NCI-H345 treated with DMSO at 0.1 percent for 48 hours (cell line): ENCODE results near the gene GRIN2C.

Experiments
- DNase-seq: peaks from one replicate; lab custom pipeline; 2025; ENCODE audit not compliant: unreplicated experiment; lab: John Stamatoyannopoulos, UW

The GRIN2C gene

DNA sequence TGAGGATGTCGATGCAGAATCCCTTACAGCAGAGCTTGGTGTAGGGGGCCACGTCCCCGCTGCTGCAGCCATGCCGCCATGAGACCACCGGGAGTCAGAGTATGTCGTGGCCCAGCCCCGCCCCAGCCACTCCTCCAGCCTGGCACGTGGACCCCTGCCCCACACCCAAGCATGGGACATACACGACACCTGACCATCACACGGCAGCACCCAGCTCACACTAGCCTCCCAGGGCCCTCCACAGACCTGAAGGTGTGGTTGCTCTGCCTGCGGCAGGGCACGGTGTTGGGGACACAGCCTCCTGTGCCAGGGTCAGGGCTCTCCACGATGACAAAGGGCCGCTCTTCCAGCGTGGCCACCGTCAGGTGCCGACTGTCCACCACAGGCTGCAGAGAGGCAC is 9.4 kb downstream of the GRIN2C start:
- DNase-seq, result no peak

DNA sequence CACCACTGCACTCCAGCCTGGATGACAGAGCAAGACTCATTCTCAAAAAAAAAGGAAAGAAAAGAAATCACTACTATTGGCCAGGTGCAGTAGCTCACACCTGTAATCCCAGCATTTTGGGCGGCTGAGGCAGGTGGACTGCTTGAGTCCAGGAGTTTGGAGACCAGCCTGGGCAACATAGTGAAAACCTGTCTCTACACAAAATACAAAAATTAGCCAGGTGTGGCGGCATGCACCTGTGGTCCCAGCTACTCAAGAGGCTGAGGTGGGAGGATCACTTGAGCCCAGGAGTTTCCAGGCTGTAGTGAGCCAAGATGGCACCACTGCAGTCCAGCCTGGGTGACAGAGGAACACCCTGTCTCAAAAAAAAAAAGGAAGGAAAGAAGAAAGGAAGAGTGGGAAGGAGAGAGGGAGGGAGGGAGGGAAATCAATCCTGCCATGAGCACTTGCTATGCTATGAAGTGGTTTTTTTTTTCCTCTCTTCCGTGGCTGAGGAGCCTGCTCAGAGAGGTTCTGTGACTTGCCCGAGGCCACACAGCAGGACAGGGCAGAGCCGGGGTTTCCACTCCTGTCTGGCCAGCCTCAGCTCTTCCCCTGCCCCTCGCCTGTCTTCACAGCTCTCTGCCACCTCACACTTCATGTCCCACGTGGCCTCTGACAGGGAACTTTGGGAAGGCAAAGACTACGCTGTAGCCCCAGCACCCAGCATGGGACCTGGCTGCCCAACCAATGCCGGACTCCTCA is 10.9 kb downstream of the GRIN2C start:
- no peak for DNase-seq

DNA sequence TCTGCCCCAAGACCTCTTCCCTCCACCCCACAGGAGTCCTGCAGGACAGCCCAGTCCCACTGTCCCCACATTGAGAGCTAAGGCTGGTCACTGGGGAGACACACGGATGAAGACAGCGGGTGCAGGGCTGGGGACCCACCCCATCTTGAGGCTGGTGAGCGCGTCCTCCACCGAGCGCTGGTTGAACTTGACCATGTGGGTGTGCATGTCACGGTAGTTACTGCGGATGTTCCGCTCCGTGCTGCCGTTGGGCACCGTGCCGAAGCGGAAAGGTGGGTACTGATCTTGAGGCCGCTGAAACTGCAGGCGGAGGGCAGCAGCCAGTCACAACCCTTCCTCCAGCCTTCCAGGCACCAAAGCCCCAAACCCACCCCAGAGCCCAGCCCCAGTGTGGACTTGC is 13.1 kb downstream of the GRIN2C start:
- no peak for DNase-seq

- DNase-seq, result no peak
Observed at GRCh38 chr17:74843352-74843627, 16.4 kb downstream of the GRIN2C start.

DNA sequence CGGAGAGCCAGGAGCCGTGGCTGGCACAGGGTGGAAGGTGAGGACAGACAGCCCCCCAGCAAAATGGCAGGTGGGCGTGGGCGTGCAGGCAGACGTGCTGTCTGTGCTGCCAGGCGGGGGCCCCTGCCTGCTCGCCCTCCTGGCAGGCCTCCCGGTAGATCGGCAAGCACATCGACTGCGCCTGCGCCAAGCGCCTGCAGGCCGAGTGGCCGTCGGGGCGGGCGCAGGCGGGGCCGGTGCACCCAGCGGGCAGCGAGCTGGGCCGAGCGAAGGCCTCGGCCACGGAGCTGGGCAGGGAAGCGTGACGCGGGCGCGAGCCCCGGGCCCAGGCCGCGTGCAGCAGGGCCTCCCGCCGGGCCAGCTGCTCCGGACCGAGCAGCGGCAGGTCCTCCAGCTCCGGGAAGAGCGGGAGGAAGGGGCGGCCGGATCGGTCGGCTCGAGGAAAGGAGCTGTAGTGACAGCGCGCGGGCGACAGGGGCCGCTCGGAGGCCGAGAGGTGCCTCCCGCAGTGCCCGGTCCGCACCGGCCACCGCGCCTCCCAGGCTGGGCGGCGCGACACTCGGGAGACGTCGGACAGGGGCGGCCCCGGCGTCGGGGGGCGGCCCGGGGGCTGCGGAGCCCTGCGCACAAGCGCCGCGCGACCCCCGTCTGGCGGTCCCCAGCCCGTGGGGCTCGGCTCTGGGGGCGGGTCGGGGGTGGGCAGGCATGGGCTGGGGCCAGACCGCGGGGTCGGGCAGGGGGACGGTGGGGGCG is 16.9 kb downstream of the GRIN2C start:
- DNase-seq, result peak; percentile 53

- no peak for DNase-seq
Observed at GRCh38 chr17:74842146-74842598, 17.5 kb downstream of the GRIN2C start.

DNA sequence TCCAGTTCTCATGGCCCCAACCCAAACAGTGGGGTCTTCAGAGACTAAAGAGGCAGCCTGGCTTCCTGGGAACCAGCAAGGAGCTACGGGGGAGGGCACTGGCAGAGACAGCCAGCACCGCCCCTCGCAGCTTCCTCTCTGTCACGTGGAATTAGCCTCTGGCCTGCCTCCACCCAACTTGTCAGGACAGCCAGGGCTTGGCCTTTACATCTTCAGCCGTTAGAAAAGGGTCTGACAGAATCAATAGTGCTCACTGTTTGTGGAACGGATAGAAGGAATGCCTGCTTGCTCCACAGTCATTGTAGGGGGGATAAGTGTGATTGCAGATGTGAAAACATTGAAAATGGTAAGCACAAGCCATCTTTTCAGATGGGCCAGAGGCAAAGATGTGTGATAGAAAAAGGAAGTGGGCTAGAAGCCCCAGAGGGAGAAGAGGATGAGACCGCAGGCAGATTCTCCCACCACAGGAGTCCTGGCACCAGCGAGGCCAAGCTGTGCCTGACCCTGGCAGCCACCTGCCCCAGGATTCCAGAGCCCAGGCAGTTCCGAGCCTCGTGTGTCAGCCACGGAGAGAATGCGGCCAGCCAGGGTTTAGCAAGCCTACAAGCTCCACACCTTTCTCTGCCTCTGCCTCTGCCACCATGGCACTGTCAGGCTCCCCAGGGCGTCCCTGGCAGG is 18.6 kb downstream of the GRIN2C start:
- no peak for DNase-seq

- no peak for DNase-seq
Observed at GRCh38 chr17:74839990-74840852, 19.5 kb downstream of the GRIN2C start.

DNA sequence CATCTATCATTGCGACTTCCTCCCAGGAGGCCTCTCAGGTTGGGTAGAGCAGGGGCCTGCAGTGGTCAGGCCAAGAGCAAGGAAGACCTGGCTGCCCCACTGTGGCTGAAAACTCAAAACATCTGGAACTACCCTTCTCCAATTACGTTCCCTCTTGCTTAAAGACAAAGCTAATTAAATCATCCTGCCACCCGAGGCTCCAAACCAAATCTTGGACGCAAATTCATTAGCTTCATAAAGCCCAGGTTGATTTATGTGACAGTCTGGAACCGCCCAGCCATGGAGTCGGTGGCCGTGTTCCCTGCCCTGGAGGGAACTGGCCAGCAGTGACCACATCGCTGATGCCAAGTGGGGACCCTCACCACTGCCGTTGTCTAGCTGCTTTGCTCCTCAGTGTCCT is 21.4 kb downstream of the GRIN2C start:
- no peak for DNase-seq

- DNase-seq, result no peak
Observed at GRCh38 chr17:74836691-74837467, 22.8 kb downstream of the GRIN2C start.

DNA sequence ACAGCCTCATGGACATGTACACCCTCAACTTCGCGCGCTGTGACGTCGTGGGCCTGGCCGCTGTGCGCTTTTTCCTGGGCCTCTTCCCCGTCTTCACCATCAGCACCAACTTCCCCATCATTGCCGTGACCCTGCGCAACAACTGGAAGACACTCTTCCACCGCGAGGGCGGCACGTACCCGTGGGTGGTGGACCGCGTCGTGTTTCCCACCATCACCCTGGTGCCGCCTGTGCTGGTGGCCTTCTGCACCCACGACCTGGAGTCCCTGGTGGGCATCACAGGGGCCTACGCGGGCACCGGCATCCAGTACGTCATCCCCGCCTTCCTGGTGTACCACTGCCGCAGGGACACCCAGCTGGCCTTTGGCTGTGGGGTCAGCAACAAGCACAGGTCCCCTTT is 23.5 kb downstream of the GRIN2C start:
- no peak for DNase-seq

DNA sequence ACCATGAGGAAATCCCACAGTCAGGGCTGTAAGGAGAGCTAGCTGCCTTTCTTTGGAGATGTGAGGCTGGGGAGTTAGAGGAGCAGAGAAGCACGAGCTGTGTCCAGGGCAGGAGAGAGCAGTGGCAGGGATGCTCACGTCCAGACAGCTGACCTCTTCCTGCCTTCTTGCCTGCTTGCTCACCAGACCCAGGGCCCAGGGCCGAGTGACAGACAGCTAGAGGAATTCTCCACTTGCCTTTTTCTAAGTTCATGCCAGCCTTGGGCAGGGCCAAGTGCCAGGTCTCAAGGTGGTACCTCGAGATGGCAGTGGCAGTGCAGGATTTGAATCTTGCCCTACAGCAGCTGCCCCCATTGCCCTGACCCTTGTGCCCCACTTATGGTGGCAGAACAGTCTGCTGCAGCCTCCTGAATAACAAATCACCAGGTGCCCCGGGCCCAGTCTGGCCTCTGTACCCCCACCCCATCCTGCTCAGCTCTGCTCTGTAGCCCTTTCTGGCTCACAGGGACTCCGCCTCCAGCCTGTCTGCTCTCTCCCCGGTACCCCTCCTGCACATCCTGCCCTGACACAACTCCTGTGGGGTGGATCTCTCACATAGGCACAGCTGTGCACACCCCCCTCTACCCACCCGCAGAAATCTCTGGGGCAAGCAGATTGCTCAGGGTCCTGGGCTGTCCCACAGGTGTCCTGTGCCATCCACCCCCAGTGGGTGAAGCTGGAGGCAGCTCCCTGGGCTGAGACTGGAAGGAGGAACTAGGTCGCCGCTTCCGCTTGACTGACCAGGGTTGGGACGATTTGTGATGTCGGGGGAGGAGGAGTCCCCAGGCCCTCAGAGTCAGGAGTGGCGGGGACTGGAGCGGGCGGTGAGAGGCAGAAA is 25.9 kb downstream of the GRIN2C start:
- DNase-seq, result no peak

- no peak for DNase-seq
Observed at GRCh38 chr17:74832421-74832820, 27.3 kb downstream of the GRIN2C start.

DNA sequence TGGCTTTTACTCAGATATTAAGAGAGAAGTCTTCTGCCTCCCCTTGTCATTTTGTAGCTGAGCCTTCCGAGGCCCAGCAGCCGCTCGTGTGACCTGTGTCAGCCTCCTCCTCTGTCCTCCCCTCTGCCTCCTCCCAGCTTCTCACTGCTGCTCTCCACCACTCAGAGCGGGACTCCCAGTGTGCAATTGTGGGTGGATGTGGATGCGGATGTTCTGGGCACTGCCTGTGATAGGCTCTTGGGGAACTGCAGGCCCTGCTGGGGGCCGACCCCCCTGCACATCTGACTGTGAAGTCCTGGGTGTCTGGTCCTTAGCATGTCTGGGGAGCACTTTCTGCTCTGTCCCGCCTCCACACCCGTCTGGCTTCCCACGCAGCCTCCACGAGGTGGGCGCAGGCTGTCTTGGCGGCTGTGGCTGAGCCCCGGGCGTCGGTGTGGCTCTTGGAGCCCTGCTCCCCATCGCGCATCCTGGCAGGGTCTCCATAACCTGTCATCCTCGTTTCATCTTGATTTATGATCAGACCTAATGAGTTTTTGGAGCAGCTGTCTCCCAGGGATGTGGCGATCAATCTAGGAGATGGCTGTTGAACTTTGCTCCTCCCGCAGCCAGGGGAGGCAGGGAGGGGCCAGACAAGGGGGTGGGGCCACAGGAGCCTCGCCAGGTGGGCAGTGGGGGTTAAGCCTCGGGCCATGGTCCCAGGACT is 28.1 kb downstream of the GRIN2C start:
- no peak for DNase-seq

GRCh38 chr17:74830861-74831260 is 28.8 kb downstream of the GRIN2C start:
- no peak for DNase-seq

- no peak for DNase-seq
Observed at GRCh38 chr17:74827800-74828199, 31.9 kb downstream of the GRIN2C start.

- no peak for DNase-seq
Observed at GRCh38 chr17:74825952-74826719, 33.5 kb downstream of the GRIN2C start.

GRCh38 chr17:74824961-74825627 is 34.6 kb downstream of the GRIN2C start:
- DNase-seq, result no peak
